MCF 10A (cell line): ENCODE data around the gene SLC35D3. TPM values are rescaled to one million over a fixed set of nuclear protein-coding genes. Genes with fewer than 3 reads are reported as not detected.

ENCODE experiments used
- BruUV-seq: library from RNA; stranded (reverse); fragments of 400-500 nt; replicated peaks from 2 replicates; lab custom pipeline; 2021; lab: Mats Ljungman, UMichigan
- CTCF ChIA-PET: fragments of 300-600 bp; sonication (Branson Sonifier 250); formaldehyde crosslinking; extraction: SDS; loops from one replicate; lab custom pipeline; 2021; ENCODE audit warnings: antibody characterized with exemption, inconsistent platforms; lab: Yijun Ruan, JAX
- POLR2A ChIA-PET: fragments of 300-600, 350-650 bp; sonication (Branson Sonifier 250); formaldehyde crosslinking; extraction: SDS; loops from one replicate; lab custom pipeline; 2020; ENCODE audit warnings: antibody characterized with exemption, inconsistent platforms; lab: Yijun Ruan, JAX
- DNase-seq: peaks from one replicate; pipeline ENCODE4 v3.0.0-alpha.2; 2018; ENCODE audit not compliant: unreplicated experiment
- H3K27ac Mint-ChIP-seq: one replicate; pipeline ENCODE4 v1.8.0; 2022; ENCODE audit warnings: mild to moderate bottlenecking, low read depth, mixed read lengths; ENCODE audit not compliant: unreplicated experiment
- H3K27me3 Mint-ChIP-seq: one replicate; pipeline ENCODE4 v1.8.0; 2022; ENCODE audit warnings: mixed read lengths; ENCODE audit not compliant: insufficient read depth, unreplicated experiment
- H3K36me3 Mint-ChIP-seq: one replicate; pipeline ENCODE4 v1.8.0; 2022; ENCODE audit warnings: mild to moderate bottlenecking, moderate library complexity, mixed read lengths; ENCODE audit not compliant: insufficient read depth, unreplicated experiment
- H3K4me1 Mint-ChIP-seq: one replicate; pipeline ENCODE4 v1.8.0; 2022; ENCODE audit warnings: mixed read lengths; ENCODE audit not compliant: insufficient read depth, unreplicated experiment
- H3K4me3 Mint-ChIP-seq: one replicate; pipeline ENCODE4 v1.8.0; 2022; ENCODE audit warnings: mild to moderate bottlenecking, moderate library complexity, mixed read lengths; ENCODE audit not compliant: unreplicated experiment
- H3K9me3 Mint-ChIP-seq: one replicate; pipeline ENCODE4 v1.8.0; 2022; ENCODE audit warnings: mixed read lengths; ENCODE audit not compliant: unreplicated experiment
- CTCF ChIP-seq: fragments of 200-600 bp; IDR thresholded peaks from one replicate; pipeline ENCODE4 v1.8.0; 2022; ENCODE audit warnings: antibody characterized with exemption, mild to moderate bottlenecking; ENCODE audit not compliant: unreplicated experiment
- intact Hi-C: fragments of 100-400 bp; cut with micrococcal nuclease; formaldehyde crosslinking; loops from 2 replicates; pipeline ENCODE4 v1.14.1; 2022
- total RNA-seq: library from RNA; stranded (reverse); gene quantifications from 2 replicates; pipeline ENCODE4 v1.2.3, GENCODE V29; 2022

The SLC35D3 gene
- total RNA-seq, 1 experiment from 2014 or later = not detected

GRCh38 chr6:136927292-136927691, 5.2 kb downstream of the SLC35D3 start:
- DNase-seq = peak; percentile 32
- ChIA-PET CTCF (interaction anchor here (0.8 kb wide), 1 partner anchor 24 kb away, joined by 3 read pairs; no protein-coding TSS in a partner anchor), POLR2A (no interaction called here)
- intact Hi-C loops = no loop called here
- no peak overlapping the region for H3K4me3 Mint-ChIP-seq
- no peak overlapping the region for H3K27ac Mint-ChIP-seq
- H3K36me3 Mint-ChIP-seq = no peaks in the 10 kb centered on the region
- no peak for TF ChIP-seq CTCF
- H3K4me1 Mint-ChIP-seq = no peaks in the 10 kb centered on the region
- peaks cover 11% of the 10 kb centered on the region for H3K27me3 Mint-ChIP-seq
- no peaks in the 10 kb centered on the region for H3K9me3 Mint-ChIP-seq
- no TSS peak for BruUV-seq

GRCh38 chr6:136930528-136930927, 8.4 kb downstream of the SLC35D3 start:
- TF ChIP-seq CTCF = no peak
- no peaks in the 10 kb centered on the region for H3K27me3 Mint-ChIP-seq
- ChIA-PET POLR2A (interaction anchor here (0.5 kb wide), 1 partner anchor 21 kb away, joined by 4 read pairs; no protein-coding TSS in a partner anchor), CTCF (no interaction called here)
- no peaks in the 10 kb centered on the region for H3K36me3 Mint-ChIP-seq
- DNase-seq = no peak
- intact Hi-C loops = no loop called here
- no peak overlapping the region for H3K27ac Mint-ChIP-seq
- H3K4me1 Mint-ChIP-seq = no peaks in the 10 kb centered on the region
- no TSS peak for BruUV-seq
- H3K4me3 Mint-ChIP-seq = no peak overlapping the region
- H3K9me3 Mint-ChIP-seq = no peaks in the 10 kb centered on the region

GRCh38 chr6:136932599-136932998, 10.5 kb downstream of the SLC35D3 start:
- H3K36me3 Mint-ChIP-seq = no peaks in the 10 kb centered on the region
- DNase-seq = no peak
- H3K9me3 Mint-ChIP-seq = no peaks in the 10 kb centered on the region
- H3K4me3 Mint-ChIP-seq = no peak overlapping the region
- no TSS peak for BruUV-seq
- ChIA-PET CTCF (interaction anchor here (0.7 kb wide), 1 partner anchor 36 kb away, joined by 3 read pairs; no protein-coding TSS in a partner anchor), POLR2A (interaction anchor here (1.1 kb wide), 1 partner anchor 23 kb away, joined by 4 read pairs; no protein-coding TSS in a partner anchor)
- H3K4me1 Mint-ChIP-seq = no peaks in the 10 kb centered on the region
- no peaks in the 10 kb centered on the region for H3K27me3 Mint-ChIP-seq
- TF ChIP-seq CTCF = no peak
- H3K27ac Mint-ChIP-seq = no peak overlapping the region
- intact Hi-C loops = no loop called here

GRCh38 chr6:136945072-136945471, 23.0 kb downstream of the SLC35D3 start:
- Mint-ChIP-seq H3K27ac (no peak overlapping the region), H3K4me1 (no peaks in the 10 kb centered on the region), H3K9me3 (peaks cover 6% of the 10 kb centered on the region), H3K27me3 (no peaks in the 10 kb centered on the region), H3K36me3 (no peaks in the 10 kb centered on the region), H3K4me3 (no peak overlapping the region)
- no TSS peak for BruUV-seq
- intact Hi-C loops = loop anchor here (5.0 kb wide), 1 partner anchor 103 kb away; no protein-coding TSS in a partner anchor
- POLR2A ChIA-PET = no interaction called here
- CTCF ChIA-PET = interaction anchor here (0.5 to 0.6 kb wide), 2 partner anchors 10 to 11 kb away, joined by 3 to 5 read pairs; no protein-coding TSS in a partner anchor
- DNase-seq = no peak
- no peak for TF ChIP-seq CTCF
